A673 (cell line): ENCODE results near the gene ANKRD11. TPM values are rescaled to one million over a fixed set of nuclear protein-coding genes. Genes with fewer than 3 reads are reported as not detected.
"Not testable (repeated sequence)": the region's sequence is repeated elsewhere in the genome, so short reads cannot be mapped to it uniquely, and the experiment has no call there.

ENCODE experiments used
- BruUV-seq: library from RNA; stranded (reverse); fragments of 400-500 nt; replicated peaks from 2 replicates; lab custom pipeline; 2021; lab: Mats Ljungman, UMichigan
- CTCF ChIA-PET: fragments of 300-600 bp; sonication (Branson Sonifier 250); formaldehyde crosslinking; loops from one replicate; lab custom pipeline; 2022; ENCODE audit warnings: antibody characterized with exemption; lab: Charles Lee
- POLR2A ChIA-PET: fragments of 300-600 bp; sonication (Branson Sonifier 250); formaldehyde crosslinking; loops from one replicate; lab custom pipeline; 2022; ENCODE audit warnings: antibody characterized with exemption; ENCODE audit not compliant: low non-redundant PET; lab: Charles Lee
- DNase-seq: peaks from one replicate; pipeline ENCODE4 v3.0.0-alpha.2; 2015; ENCODE audit warnings: low spot score
- H3K27ac ChIP-seq: fragments of 200-600 bp; sonication (generic); 2 replicates; pipeline ENCODE4 v1.5.1; 2016; ENCODE audit warnings: mixed run types, low read depth, mild to moderate bottlenecking, mixed read lengths, antibody characterized with exemption, low read length; ENCODE audit not compliant: poor library complexity, severe bottlenecking
- H3K27me3 ChIP-seq: fragments of 200-600 bp; sonication (generic); replicated peaks from 2 replicates; pipeline ENCODE4 v1.6.1; 2017; ENCODE audit warnings: mixed run types, low read depth, mild to moderate bottlenecking, mixed read lengths, antibody characterized with exemption, low read length; ENCODE audit not compliant: insufficient read depth, poor library complexity
- H3K36me3 ChIP-seq: fragments of 200-600 bp; sonication (generic); 2 replicates; pipeline ENCODE4 v1.6.1; 2016; ENCODE audit warnings: mixed run types, mild to moderate bottlenecking, mixed read lengths, antibody characterized with exemption, low read length; ENCODE audit not compliant: insufficient read depth, poor library complexity, severe bottlenecking
- H3K4me1 ChIP-seq: fragments of 200-600 bp; sonication (generic); 2 replicates; pipeline ENCODE4 v1.6.1; 2017; ENCODE audit warnings: mixed run types, mild to moderate bottlenecking, mixed read lengths, antibody characterized with exemption, low read length; ENCODE audit not compliant: insufficient read depth, poor library complexity, severe bottlenecking
- H3K4me3 ChIP-seq: fragments of 200-600 bp; sonication (generic); 2 replicates; pipeline ENCODE4 v1.5.1; 2016; ENCODE audit warnings: low read depth, mixed run types, mild to moderate bottlenecking, mixed read lengths, low read length; ENCODE audit not compliant: poor library complexity, severe bottlenecking
- H3K9me3 ChIP-seq: fragments of 200-600 bp; sonication (generic); 2 replicates; pipeline ENCODE4 v1.6.1; 2016; ENCODE audit warnings: mixed run types, low read depth, mild to moderate bottlenecking, mixed read lengths, antibody characterized with exemption, low read length; ENCODE audit not compliant: poor library complexity, severe bottlenecking
- EZH2 ChIP-seq: fragments of 200-600 bp; sonication (generic); IDR thresholded peaks from 2 replicates; pipeline ENCODE4 v1.6.1; 2017; ENCODE audit warnings: borderline replicate concordance, low read depth, mild to moderate bottlenecking, mixed read lengths, antibody characterized with exemption, low read length; ENCODE audit not compliant: poor library complexity, severe bottlenecking
- intact Hi-C: fragments of 100-400 bp; cut with micrococcal nuclease; formaldehyde crosslinking; loops from one replicate; pipeline ENCODE4 v1.10.0; 2022; ENCODE audit not compliant: unreplicated experiment
- total RNA-seq: library from RNA; stranded (reverse); gene quantifications from 2 replicates; pipeline ENCODE4 v1.2.3, GENCODE V29; 2021
- TF ChIP-seq, protein P1 (sequence below): fragments of 300-800, 200-600 bp; sonication (generic); conservative IDR thresholded peaks from 2 replicates; pipeline ENCODE4 v1.5.1; 2017; ENCODE audit warnings: low read depth, mild to moderate bottlenecking, antibody characterized with exemption, low read length, moderate library complexity, mixed read lengths

ANKRD11 gene
- total RNA-seq, 1 experiment from 2014 or later = 217 TPM

DNA sequence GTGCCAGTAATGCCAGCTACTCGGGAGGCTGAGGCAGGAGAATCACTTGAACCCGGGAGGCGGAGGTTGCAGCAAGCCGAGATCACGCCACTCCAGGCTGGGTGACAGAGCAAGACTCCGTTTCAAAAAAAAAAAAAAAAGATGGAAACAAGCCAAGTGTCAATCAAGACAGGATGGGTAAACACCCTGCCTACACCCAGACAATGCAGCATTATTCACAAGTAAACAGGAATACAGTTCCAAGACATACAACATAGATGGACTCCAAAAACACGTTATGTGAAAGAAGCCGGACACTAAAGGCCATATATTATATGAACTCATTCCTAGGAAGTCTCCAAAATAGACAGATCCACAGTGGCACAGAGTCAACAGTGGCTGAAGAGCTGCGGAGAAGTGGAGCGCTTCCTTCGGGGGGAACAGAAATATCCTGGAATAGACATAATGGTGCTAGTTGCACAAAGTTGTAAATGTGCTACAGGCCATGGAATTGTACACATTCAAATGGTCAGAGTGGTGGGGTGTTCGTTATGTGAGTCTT, 33.9 kb downstream of the ANKRD11 start:
- Histone ChIP-seq H3K27ac (no peak overlapping the region), H3K4me1 (peaks cover 24% of the 10 kb centered on the region), H3K9me3 (no peaks in the 10 kb centered on the region), H3K36me3 (no peaks in the 10 kb centered on the region), H3K4me3 (no peak overlapping the region), H3K27me3 (no peaks in the 10 kb centered on the region)
- intact Hi-C loops = no loop called here
- TF ChIP-seq, protein P1, sequence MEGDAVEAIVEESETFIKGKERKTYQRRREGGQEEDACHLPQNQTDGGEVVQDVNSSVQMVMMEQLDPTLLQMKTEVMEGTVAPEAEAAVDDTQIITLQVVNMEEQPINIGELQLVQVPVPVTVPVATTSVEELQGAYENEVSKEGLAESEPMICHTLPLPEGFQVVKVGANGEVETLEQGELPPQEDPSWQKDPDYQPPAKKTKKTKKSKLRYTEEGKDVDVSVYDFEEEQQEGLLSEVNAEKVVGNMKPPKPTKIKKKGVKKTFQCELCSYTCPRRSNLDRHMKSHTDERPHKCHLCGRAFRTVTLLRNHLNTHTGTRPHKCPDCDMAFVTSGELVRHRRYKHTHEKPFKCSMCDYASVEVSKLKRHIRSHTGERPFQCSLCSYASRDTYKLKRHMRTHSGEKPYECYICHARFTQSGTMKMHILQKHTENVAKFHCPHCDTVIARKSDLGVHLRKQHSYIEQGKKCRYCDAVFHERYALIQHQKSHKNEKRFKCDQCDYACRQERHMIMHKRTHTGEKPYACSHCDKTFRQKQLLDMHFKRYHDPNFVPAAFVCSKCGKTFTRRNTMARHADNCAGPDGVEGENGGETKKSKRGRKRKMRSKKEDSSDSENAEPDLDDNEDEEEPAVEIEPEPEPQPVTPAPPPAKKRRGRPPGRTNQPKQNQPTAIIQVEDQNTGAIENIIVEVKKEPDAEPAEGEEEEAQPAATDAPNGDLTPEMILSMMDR = no peak
- TF ChIP-seq EZH2 = no peak
- no TSS peak for BruUV-seq
- DNase-seq = no peak
- CTCF ChIA-PET = no interaction called here
- POLR2A ChIA-PET = no interaction called here

DNA sequence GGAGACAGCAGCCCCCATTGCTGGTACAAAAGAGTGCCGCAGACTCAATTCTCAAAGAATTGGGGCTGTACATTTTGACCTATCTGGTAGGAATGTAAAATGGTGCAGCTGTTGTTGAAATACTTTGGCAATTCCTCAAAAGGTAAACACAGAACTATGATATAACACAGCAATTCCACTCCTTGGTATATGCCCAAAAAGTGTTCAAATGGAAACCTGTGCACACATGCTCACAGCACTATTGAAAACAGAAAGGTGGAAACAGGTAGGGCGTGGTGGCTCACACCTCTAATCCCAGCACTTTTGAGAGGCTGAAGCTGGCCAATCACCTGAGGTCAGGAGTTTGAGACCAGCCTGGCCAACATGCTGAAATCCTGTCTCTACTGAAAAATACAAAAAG, 34.7 kb downstream of the ANKRD11 start:
- H3K27me3 ChIP-seq = no peaks in the 10 kb centered on the region
- TF ChIP-seq, protein P1 = no peak
- TF ChIP-seq EZH2 = no peak
- H3K36me3 ChIP-seq = no peaks in the 10 kb centered on the region
- peaks cover 28% of the 10 kb centered on the region for H3K4me1 ChIP-seq
- DNase-seq = no peak
- H3K9me3 ChIP-seq = no peaks in the 10 kb centered on the region
- POLR2A ChIA-PET = no interaction called here
- CTCF ChIA-PET = interaction anchor here (0.6 kb wide), 1 partner anchor 41 kb away, joined by 4 read pairs; no protein-coding TSS in a partner anchor
- BruUV-seq = no TSS peak
- intact Hi-C loops = no loop called here
- H3K4me3 ChIP-seq = no peak overlapping the region
- H3K27ac ChIP-seq = no peak overlapping the region

DNA sequence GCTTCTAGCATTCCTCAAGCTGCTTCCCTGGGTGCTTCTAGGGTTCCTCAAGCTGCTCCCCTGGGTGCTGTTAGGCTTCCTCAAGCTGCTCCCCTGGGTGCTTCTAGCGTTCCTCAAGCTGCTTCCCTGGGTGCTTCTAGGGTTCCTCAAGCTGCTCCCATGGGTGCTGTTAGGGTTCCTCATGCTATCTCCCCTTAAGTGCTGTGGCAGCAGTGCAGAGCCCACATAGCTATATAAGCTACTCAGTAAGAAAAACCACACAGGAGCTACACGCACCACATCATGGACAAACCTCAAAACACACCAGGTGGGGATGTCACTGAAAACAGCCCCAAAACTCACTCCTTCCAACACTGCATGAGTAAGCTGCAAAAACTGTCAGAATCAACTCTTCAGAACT, 35.2 kb downstream of the ANKRD11 start:
- TF ChIP-seq, protein P1 = no peak
- TF ChIP-seq EZH2 = no peak
- DNase-seq = no peak
- CTCF ChIA-PET = interaction anchor here (0.6 kb wide), 1 partner anchor 40 kb away, joined by 4 read pairs; no protein-coding TSS in a partner anchor
- no peaks in the 10 kb centered on the region for H3K36me3 ChIP-seq
- POLR2A ChIA-PET = no interaction called here
- intact Hi-C loops = no loop called here
- peaks cover 31% of the 10 kb centered on the region for H3K4me1 ChIP-seq
- no TSS peak for BruUV-seq
- H3K9me3 ChIP-seq = no peaks in the 10 kb centered on the region
- H3K27ac ChIP-seq = no peak overlapping the region
- no peaks in the 10 kb centered on the region for H3K27me3 ChIP-seq
- no peak overlapping the region for H3K4me3 ChIP-seq

DNA sequence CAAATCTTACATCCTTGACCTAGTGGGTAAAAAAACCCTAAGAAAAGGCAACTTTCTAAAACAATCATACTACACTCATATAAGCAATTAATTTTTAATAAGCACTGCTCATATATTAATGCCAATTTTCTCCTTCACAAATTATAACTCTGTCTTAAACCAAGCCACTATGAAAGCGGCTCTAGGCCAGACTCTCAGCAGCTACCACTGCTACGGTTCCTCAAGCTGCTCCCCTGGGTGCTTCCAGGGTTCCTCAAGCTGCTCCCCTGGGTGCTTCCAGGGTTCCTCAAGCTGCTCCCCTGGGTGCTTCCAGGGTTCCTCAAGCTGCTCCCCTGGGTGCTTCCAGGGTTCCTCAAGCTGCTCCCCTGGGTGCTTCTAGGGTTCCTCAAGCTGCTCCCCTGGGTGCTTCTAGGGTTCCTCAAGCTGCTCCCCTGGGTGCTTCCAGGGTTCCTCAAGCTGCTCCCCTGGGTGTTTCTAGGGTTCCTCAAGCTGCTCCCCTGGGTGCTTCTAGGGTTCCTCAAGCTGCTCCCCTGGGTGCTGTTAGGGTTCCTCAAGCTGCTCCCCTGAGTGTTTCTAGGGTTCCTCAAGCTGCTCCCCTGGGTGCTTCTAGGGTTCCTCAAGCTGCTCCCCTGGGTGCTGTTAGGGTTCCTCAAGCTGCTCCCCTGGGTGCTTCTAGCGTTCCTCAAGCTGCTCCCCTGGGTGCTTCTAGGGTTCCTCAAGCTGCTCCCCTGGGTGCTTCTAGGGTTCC, 35.8 kb downstream of the ANKRD11 start:
- H3K27ac ChIP-seq, H3K4me3 ChIP-seq, H3K9me3 ChIP-seq, POLR2A ChIA-PET, DNase-seq, CTCF ChIA-PET, intact Hi-C loops, H3K27me3 ChIP-seq, H3K36me3 ChIP-seq, BruUV-seq: not testable (repeated sequence)
- H3K4me1 ChIP-seq = peaks cover 31% of the 10 kb centered on the region
